Measurements from ENCODE around the gene ARSG.
A peak's percentile ranks its signal among the peaks of the same experiment; 100 is the strongest.
"Not testable (repeated sequence)": the region's sequence is repeated elsewhere in the genome, so short reads cannot be mapped to it uniquely, and the experiment has no call there.

ARSG gene

GRCh38 chr17:68334393-68334792 lies 43.1 kb downstream of the ARSG start:
- no peak for DNase-seq

GRCh38 chr17:68341482-68341881 lies 50.2 kb downstream of the ARSG start:
- DNase-seq = no peak

- DNase-seq = peak; percentile 21
Measured at GRCh38 chr17:68343976-68344375, 52.7 kb downstream of the ARSG start.

- peak; percentile 57 for DNase-seq
Measured at GRCh38 chr17:68344701-68345136, 53.4 kb downstream of the ARSG start.

DNA sequence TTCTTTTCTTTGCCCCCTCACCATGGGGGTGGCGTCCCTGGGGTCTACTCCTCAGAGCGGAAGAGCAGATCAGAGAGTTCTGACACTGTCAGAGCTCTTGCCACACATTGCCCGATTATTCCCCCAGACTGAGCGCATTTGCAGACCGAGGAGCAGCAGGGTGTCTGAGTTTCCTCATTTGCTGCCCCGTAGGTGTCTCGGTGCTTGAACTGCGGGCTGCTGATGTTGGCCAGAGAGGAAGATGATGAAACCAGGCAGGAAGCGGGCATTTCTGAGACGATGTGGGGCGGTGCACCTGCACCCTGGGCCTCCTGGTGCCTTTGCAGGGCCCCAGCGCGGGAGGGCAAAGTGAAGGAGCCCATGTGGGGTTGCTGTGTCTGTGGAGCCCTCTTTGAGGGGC lies 55.2 kb downstream of the ARSG start:
- peak; percentile 69 for DNase-seq

DNA sequence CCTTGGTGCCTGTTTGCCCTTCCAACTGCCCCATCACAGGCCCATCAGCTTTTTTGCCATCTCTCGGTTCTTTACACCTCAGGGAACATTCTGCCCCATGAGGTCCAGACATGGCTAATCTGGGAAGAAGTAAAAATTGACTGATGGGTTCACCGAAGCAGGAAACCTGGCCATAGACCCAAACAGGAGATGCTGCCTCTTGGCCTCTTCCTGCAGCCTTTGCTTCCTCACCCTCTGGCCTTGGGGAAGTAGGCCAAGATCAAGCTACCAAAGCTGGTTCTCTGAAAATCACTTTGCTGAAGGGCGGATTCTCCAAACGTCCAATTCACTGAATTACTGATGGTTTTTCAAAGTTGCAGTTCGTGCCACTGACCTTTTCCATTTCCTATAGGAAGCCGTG lies 56.1 kb downstream of the ARSG start:
- no peak for DNase-seq

DNA sequence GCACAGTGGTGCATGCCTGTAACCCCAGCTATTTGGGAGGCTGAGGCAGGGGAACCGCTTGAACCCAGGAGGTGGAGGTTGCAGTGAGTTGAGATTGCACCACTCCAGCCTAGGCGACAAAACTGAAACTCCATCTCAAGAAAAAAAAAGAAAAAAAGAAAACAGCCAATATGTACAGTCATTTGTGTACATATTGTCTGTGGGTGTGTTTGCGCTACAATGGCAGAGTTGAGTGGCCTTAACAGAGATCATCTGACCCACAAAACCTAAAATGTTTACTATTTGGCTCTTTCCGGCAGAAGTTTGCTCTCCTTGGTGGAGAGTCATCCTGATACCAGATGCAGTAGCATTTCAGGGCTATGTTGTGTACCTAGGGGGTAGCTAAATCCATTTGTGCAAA lies 57.9 kb downstream of the ARSG start:
- DNase-seq = no peak

DNA sequence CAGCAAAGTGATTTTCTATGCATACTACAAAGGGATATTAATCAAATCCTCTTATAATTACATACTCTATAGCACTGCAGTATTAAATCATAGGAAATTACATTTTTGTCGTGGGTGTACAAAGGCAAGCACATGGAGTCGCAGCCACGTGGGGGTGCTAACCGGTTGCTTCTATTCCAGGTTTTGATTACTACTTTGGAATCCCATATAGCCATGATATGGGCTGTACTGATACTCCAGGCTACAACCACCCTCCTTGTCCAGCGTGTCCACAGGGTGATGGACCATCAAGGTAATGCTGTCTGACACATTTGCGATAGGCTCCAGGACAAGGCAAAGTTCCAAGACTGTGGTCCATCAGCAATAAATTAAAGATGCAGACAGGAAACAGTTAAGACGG lies 60.1 kb downstream of the ARSG start:
- no peak for DNase-seq

- no peak for DNase-seq
Measured at GRCh38 chr17:68352041-68352440, 60.7 kb downstream of the ARSG start.

- DNase-seq = not testable (repeated sequence)
Measured at GRCh38 chr17:68352671-68353070, 61.4 kb downstream of the ARSG start.

DNA sequence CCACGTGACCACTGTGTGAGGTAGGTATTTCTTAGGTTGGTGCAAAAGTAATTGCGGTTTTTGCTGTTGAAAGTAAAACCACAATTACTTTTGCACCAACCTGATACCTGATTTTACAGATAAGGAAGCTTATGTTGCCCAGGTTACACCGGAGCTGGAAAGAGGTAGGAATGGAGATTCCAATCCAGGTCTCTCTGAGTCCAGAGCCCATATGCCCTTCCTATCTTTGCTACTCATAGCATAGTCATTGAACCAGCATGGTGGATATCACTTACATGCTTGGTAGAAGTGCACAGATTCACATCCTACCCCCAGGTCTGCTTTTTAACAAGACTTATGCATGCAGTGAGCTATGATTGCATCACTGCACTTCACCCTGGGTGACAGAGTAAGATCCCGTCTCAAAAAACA lies 61.8 kb downstream of the ARSG start:
- DNase-seq = peak; percentile 47

GRCh38 chr17:68354311-68354710 lies 63.0 kb downstream of the ARSG start:
- DNase-seq = not testable (repeated sequence)

- not testable (repeated sequence) for DNase-seq
Measured at GRCh38 chr17:68355108-68355507, 63.8 kb downstream of the ARSG start.

DNA sequence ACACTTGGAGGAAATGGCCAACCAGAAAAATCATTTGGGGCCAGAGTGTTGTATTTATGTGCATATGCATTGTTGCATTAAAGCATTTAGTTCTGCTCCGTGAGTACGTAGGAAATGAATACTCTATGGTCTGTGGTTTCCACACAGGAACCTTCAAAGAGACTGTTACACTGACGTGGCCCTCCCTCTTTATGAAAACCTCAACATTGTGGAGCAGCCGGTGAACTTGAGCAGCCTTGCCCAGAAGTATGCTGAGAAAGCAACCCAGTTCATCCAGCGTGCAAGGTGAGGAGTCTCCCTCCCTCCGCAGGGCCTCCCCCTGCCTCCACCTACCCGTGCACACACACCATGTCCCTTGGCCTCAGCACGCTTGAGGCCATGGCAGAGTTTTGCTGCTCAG lies 65.2 kb downstream of the ARSG start:
- DNase-seq = peak; percentile 78

- DNase-seq = no peak
Measured at GRCh38 chr17:68356949-68357455, 65.7 kb downstream of the ARSG start.

DNA sequence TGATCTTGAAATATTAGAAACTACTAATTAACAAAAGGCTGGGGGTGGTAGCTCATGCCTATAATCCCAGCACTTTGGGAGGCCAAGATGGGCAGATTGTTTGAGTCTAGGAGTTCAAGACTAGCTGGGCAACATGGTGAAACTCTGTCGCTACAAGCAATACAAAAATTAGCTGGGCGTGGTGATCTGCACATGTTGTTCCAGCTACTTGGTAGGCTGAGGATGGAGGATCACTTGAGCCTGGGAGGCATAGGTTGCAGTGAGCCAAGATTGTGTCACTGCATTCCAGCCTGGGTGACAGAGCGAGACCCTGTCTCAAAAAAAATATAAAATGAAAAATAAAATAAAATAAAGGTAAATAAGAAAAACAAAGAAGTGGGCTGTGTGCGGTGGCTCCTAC lies 66.6 kb downstream of the ARSG start:
- no peak for DNase-seq

GRCh38 chr17:68359791-68360535 lies 68.7 kb downstream of the ARSG start:
- DNase-seq = no peak

DNA sequence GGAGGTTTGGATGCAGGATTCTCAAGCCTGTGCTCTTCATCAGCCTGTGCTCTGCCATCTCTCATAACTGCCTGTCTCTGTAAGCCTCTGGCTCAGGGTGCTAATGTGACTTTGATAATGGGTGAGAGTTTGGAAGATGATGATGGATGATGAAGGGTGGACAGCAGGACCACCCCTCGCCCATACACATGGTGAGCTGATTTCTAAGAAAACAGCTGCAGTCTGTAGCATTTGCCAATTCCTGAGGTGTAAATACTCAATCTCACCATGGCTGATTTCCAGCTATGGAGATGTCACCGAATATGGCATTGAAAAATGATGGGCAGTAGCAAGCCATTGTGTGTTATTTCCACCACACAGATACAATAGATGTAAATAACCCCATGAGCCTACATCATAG lies 74.2 kb downstream of the ARSG start:
- no peak for DNase-seq

- no peak for DNase-seq
Measured at GRCh38 chr17:68368387-68368786, 77.1 kb downstream of the ARSG start.

- DNase-seq = no peak
Measured at GRCh38 chr17:68375566-68375965, 84.3 kb downstream of the ARSG start.

DNA sequence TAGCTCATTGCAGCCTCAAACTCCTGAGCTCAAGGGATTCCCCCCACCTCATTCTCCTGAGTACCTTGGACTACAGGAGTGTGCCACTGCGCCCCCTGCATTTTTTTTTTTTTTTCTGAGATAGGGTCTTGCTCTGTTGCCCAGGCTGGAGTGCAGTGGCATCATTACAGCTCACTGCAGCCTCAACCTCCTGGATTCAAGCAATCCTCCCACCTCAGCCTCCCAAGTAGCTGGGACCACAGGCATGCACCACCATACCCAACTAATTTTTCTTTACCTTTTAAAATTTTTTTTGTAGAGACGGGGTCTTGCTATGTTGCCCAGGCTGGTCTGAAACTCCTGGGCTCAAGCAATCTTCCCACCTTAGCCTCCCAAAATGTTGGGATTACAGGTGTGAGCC lies 84.9 kb downstream of the ARSG start:
- DNase-seq = not testable (repeated sequence)

DNA sequence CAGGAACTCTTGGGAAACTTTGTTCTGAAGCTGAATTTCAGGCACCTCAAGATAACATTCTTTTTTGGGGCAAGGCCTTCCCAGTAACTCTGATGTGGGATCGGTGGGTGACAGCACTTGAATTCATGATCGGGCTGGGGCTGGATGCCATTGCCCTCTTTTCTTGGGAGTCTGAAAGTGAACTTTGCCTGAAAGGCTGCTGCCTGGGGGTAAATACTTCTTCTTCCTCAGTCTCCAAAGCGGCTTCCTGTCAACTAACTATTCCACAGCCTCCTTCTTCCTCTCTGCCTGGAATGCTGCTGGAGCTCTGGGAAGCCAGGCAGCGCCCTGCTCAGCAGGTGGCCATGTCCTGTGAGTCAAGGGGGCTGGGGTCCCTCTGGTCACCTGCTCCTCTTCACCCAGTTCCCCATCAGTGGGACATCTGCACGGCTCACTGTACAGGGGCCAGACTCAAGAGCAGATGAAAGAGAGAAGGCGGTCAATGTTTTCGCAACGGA lies 86.5 kb downstream of the ARSG start:
- DNase-seq = no peak

- DNase-seq = no peak
Measured at GRCh38 chr17:68378268-68379176, 87.2 kb downstream of the ARSG start.

DNA sequence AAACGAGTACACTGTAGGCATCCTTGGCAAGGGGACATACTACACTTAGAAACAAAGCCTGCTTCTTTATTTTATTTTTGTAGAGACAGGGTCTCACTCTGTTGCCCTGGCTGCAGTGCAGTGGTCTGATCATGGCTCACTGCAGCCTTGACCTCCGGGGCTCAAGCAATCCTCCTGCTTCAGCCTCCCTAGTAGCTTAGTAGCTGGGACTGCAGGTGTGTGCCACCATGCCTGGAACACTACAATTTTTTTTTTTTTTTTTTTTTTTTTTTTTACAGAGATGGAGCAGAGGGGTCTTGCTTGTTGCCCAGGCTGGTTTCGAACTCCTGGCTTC lies 87.8 kb downstream of the ARSG start:
- DNase-seq = no peak

All from CD4-positive, alpha-beta T cell treated with Interleukin-12 subunit alpha and Interleukin-12 subunit beta, for 1 hour (primary cell).